Renal pelvis (tissue), 4 donors: Measurements from ENCODE around the gene PSD. TPM values are rescaled to one million over a fixed set of nuclear protein-coding genes. Genes with fewer than 3 reads are reported as not detected.

Source experiments
- DNase-seq: peaks from one replicate; pipeline ENCODE4 v3.0.0-alpha.2; 2013
- polyA plus RNA-seq, 3 donors: library from polyadenylated mRNA; unstranded; fragments of 120-200 nt; gene quantifications; one replicate each; pipeline ENCODE4 v1.2.1, GENCODE V29; 2013; ENCODE audit not compliant: insufficient read length in 3 of 3

The PSD gene
- polyA plus RNA-seq, 3 donors = 10.2 to 13.2 (median 12.2) TPM

DNA sequence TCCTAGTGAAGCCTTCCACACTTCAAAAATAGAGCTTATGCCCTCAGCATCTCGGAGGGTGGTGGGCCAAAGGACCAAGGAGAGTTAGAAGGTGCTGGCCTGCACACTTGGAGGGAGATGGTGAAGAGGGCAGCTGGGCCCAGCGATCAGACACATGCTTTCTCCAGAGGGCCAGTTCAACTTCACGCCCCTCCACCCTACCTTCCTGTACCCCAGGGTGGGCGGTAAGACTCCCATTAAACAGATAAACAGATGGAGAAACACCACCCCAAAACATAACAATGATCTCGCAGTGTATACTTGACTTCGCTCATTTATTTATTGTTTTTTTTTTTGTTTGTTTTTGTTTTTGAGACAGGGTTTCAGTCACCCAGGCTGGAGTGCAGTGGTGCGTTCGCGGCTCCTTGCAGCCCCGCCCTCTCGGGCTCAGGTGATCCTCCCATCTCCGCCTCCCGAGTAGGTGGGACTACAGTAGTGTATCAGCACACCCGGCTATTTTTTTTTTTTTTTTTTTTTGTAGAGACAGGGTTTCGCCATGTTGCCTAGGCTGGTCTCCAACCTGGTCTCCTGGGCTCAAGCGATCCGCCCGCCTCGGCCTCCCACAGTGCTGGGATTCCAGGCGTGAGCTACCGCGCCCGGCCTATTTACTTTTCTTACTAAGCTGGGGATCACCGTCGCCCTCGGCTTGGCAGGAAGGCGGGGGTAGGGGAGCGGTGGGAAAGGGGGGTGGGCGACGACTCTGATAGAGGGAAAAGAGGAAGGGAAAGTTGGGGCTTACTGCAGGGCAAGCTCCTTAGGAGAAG is 30.9 kb upstream of the PSD start:
- peak; percentile 73 for DNase-seq

- DNase-seq = no peak
Observed at GRCh38 chr10:102444851-102445250, 26.3 kb upstream of the PSD start.

DNA sequence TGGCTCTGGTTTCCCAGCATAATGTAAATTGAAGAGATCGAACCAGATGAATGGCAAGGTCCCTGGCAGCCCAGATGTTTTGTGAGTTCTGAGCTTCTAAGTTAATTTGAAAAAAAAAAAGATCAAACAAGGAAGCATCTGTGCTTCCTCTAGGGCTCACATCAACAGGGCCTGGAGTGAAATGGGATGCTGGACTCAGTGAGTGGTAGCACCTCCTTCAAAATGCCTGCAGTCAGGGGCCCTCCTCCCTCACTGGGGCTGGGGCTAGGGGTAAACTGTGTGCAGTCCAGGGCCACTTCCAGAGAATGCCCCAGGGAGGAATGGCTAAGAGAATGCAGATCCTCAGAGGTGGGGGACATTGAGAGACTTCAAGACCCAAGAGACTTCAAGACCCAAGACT is 19.8 kb upstream of the PSD start:
- no peak for DNase-seq

DNA sequence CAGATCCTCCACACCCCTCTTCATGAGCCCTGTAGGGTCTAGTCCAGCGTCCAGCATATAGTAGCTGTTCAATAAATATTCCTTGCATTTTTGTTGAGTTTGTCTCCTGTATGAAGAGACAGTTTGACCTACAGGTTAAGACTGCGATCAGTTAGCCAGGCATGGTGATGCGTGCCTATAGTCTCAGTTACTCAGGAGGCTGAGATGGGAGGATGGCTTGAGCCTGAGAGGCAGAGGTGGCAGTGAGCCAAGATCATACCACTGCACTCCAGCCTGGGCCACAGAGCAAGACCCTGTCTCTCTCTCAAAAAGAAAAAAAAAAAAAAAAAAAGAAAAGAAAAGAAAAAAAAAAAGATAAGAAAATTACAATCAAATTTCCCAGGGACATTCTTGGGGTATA is 18.9 kb upstream of the PSD start:
- no peak for DNase-seq

DNA sequence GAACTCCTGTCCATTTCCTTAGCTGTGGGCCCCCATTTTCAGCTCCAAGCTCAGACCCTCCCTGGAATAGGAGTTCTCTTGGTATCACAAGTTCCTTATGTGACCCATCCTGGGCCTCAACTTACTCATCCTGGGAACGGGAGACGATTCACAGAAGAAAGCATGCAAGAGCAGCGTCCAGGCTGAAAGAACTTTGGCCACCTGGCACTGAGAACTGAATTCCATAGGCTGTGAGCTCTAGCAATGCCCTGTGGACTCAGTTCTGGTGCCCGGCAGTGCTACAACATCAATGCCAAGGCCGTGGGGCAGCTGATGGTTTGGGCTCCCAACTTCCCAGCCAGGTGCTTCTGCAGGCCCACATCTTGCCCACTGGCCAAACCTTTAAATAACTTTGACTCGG is 17.7 kb upstream of the PSD start:
- DNase-seq = no peak

GRCh38 chr10:102435529-102436233 is 17.1 kb upstream of the PSD start:
- no peak for DNase-seq

DNA sequence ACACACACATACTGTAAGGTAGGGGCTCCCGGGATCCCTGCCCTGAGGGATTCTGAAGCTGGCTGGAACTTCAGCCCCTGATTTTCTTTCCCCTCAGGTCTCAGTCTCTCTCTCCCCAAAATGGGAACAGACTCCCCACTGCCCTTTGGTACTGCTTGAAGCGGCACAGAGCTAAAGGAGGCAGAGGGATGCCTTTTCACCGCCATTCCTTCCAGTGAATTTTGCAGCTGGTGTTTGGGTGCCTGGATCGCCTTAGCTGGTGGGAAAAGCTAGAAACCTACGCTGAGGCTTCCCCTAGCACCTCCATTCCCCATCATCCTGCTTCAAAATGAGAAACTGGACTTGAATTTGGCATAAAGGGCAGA is 16.5 kb upstream of the PSD start:
- no peak for DNase-seq

- no peak for DNase-seq
Observed at GRCh38 chr10:102434394-102435132, 16.0 kb upstream of the PSD start.

DNA sequence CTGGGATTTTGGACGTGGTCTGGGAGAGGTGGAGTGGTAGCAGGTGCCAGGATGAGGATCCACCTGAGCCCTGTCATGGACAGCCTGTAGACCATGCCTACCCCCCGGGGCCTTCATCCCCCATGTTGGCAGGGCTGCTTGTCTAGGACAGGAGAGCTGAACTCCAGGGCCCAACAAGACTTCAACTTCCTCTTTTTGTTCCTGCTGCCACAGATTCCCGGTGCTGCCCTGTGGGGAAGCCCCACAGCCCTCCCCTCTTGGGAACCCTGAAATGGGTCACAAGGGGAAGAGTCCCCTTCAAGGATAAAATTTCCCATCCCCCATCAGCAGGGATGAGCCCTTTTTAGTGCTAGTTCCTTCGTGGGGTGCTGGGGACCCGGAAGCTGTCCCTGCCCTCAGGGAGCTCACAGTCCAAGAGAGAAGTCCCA is 15.0 kb upstream of the PSD start:
- DNase-seq = no peak

- DNase-seq = peak; percentile 98
Observed at GRCh38 chr10:102432162-102432950, 13.8 kb upstream of the PSD start, which contains the start of gene CUEDC2. Gene CUEDC2 (minus strand): TSS chr10:102432574. CDS start chr10:102425188, 7,386 bp downstream.

DNA sequence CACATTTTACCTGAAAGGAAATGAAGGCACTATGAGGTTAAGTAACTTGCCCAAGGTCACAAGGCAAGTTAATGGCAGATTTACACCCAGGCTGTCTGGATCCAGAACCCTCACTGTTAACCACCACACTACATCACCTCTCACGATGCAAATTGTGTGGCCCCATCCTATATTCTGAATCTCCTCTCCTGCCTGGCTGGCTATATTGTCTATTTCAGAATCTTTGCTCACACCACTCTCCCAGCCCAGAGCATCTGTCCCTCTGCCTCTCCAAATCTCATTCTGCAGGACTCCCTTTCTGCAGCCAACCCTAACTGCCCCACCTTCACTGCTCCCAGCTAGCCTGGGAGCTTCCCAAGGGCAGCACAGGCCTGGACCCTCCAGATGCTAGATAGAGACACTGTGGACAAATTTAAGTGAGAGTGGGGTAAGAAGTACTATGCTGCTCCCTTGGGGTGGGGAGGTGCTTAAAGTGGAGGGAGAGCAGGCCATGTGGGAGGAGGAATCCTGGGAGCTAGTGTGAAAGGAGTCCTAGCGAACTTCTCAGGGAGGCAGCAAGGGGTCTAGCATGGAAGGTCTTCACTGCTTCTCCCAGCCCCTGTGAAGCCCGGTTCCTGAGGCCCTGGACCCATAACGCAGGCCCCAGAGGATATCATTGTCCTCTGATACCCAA is 13.0 kb upstream of the PSD start:
- no peak for DNase-seq

DNA sequence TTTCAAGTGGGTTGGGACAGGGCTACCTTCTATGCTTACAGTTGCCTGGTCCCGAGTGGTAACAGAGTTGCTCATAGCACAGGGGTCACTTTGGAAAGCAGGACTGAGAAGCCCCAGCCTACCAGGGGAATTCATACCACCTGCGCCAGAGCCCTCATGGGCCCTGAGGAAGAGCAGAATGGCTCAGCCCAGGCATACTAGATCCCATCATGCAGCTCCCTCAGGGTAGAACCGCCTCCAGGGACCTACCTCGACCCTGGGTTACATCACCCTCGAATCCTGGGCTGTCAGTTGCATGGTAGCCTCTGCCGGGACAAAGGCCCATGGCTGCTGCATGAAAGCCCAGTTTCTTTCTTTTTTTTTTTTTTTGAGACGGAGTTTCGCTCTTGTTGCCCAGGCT is 10.9 kb upstream of the PSD start:
- DNase-seq = no peak

DNA sequence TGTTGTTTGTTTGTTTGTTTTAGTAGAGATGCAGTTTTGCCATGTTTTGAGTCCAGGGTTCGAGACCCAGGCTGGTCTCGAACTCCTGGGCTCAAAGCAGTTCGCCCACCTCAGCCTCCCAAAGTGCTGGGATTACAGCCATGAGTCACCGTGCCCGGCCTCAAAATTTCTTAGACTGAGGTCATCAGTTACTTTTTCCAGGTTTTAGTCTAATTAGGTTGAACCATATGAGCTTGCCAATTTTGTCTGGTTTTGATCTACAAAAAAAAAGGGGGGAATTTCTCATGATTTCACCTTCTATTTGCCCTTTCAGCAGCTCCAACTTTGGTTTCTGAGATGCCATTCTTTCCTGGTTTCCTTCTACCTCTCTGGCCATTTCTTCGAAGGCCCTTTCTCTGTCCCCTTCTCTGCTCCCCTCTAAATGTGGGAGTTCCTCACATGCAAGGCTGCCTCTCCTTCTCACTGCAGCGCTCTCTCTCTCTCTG is 8.3 kb upstream of the PSD start:
- DNase-seq = no peak

GRCh38 chr10:102425444-102425843 is 6.9 kb upstream of the PSD start:
- DNase-seq = no peak

- no peak for DNase-seq
Observed at GRCh38 chr10:102424916-102425315, 6.3 kb upstream of the PSD start.

DNA sequence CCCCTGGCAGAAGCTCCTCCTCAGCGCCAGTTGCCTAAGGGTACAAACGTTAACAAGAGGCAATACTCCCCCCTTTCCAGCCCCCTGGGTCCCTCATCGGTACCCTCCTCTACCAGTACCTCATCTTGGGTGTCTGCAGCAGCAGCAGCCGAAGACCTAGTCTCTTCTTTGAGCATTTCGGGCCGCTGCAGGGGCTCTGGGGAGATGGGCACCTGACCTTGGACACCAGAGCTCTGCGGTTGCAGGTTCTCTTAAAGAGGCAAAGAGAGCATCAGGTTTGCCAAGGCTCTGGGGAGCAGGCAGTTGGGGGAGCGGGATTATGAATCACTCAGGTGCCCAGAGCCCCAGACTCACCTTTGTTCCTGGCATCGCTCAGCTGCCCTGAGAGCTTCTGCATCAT is 5.6 kb upstream of the PSD start:
- DNase-seq = no peak

- no peak for DNase-seq
Observed at GRCh38 chr10:102423372-102423968, 4.9 kb upstream of the PSD start.

DNA sequence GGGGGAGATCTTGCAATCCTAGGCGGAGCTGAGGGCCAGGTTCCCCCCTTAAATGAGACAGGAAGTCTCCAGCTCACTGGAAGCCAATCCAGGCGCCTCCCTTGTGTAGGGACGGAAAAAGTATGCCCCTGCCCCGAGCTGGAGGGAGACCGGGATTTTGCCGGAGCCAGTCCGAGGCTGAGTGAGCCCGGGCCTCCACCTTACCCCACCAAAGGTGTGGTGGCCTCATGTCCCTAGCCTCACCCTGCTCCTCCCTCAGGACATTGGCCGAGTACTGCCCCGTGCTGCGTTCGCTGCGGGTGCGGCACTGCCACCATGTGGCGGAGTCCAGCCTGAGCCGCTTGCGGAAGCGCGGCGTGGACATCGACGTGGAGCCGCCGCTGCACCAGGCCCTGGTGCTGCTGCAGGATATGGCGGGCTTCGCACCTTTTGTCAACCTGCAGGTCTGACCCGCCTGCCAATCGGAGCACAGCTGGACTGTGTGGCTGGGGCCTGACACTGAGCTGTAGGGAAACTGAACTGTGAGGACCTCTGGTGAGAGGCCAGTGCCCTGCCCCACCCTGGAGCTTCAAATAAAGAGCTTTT is 4.1 kb upstream of the PSD start:
- no peak for DNase-seq

GRCh38 chr10:102421757-102422512 is 3.4 kb upstream of the PSD start:
- no peak for DNase-seq

DNA sequence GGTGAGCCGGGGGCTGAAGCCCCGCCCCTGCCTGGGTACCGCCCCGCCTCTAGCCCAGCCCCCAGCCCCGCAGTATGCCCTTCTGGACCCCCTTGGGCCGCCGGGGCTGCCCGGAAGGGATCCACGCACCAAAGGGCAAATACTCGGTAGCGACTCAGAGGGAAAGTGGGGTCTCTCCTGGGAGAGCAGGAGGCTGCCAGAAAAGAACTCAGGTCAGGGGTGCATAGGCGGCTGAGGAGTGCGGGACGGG is 2.8 kb upstream of the PSD start:
- no peak for DNase-seq
